OCI-LY1 (cell line): ENCODE measurements around the gene RASGRF2.

Experiments
- H2AFZ ChIP-seq: fragments of 200-600 bp; sonication (generic), shearing (Covaris generic); 2 replicates; pipeline ENCODE4 v1.6.0; 2014; ENCODE audit warnings: antibody characterized with exemption, mild to moderate bottlenecking, low read length
- H3F3A ChIP-seq: fragments of 200-600 bp; sonication (generic), shearing (Covaris generic); 2 replicates; pipeline ENCODE4 v1.6.0; 2014; ENCODE audit warnings: mild to moderate bottlenecking, antibody characterized with exemption, low read length, moderate library complexity; ENCODE audit not compliant: insufficient read depth
- H3K27ac ChIP-seq: fragments of 200-600 bp; sonication (generic); 2 replicates; pipeline ENCODE4 v1.5.1; 2014; ENCODE audit warnings: low read length, mixed run types, mild to moderate bottlenecking, low read depth; ENCODE audit not compliant: poor library complexity, severe bottlenecking
- H3K27me3 ChIP-seq: fragments of 200-600 bp; sonication (generic); 2 replicates; pipeline ENCODE4 v1.6.0; 2014; ENCODE audit warnings: antibody characterized with exemption, mild to moderate bottlenecking, low read length, moderate library complexity; ENCODE audit not compliant: insufficient read depth
- H3K36me3 ChIP-seq: fragments of 200-600 bp; sonication (generic); 2 replicates; pipeline ENCODE4 v1.6.1; 2014; ENCODE audit warnings: mild to moderate bottlenecking, antibody characterized with exemption, low read length, moderate library complexity, mixed read lengths; ENCODE audit not compliant: insufficient read depth
- H3K4me1 ChIP-seq: fragments of 200-600 bp; sonication (generic); 2 replicates; pipeline ENCODE4 v1.5.1; 2014; ENCODE audit warnings: mild to moderate bottlenecking, low read length, moderate library complexity; ENCODE audit not compliant: insufficient read depth, severe bottlenecking
- H3K4me2 ChIP-seq: fragments of 200-600 bp; sonication (generic), shearing (Covaris generic); 2 replicates; pipeline ENCODE4 v1.6.1; 2014; ENCODE audit warnings: low read length
- H3K4me3 ChIP-seq: fragments of 200-600 bp; sonication (generic); 2 replicates; pipeline ENCODE4 v1.5.1; 2014; ENCODE audit warnings: low read length, low read depth, mild to moderate bottlenecking, mixed read lengths; ENCODE audit not compliant: poor library complexity, severe bottlenecking
- H3K79me2 ChIP-seq: fragments of 200-600 bp; shearing (Covaris generic); 2 replicates; pipeline ENCODE4 v1.6.1; 2016; ENCODE audit warnings: mixed run types, low read length, mixed read lengths; ENCODE audit not compliant: insufficient read depth
- H3K9ac ChIP-seq: fragments of 200-600 bp; sonication (generic), shearing (Covaris generic); 2 replicates; pipeline ENCODE4 v1.6.1; 2014; ENCODE audit warnings: mild to moderate bottlenecking, low read length, mixed read lengths
- H3K9me2 ChIP-seq: fragments of 200-600 bp; sonication (generic), shearing (Covaris generic); 2 replicates; pipeline ENCODE4 v1.6.1; 2014; ENCODE audit warnings: low read depth, mild to moderate bottlenecking, low read length, mixed read lengths
- H3K9me3 ChIP-seq: fragments of 200-600 bp; shearing (Covaris generic); 2 replicates; pipeline ENCODE4 v1.6.1; 2014; ENCODE audit warnings: low read length, mixed read lengths
- H4K20me1 ChIP-seq: fragments of 200-600 bp; sonication (generic), shearing (Covaris generic); 2 replicates; pipeline ENCODE4 v1.6.0; 2016; ENCODE audit warnings: mild to moderate bottlenecking, low read length; ENCODE audit not compliant: insufficient read depth
- CTCF ChIP-seq: fragments of 200-600 bp; sonication (generic), shearing (Covaris generic); IDR thresholded peaks from 2 replicates; pipeline ENCODE4 v1.5.1; 2017; ENCODE audit warnings: mild to moderate bottlenecking, antibody characterized with exemption, low read length, moderate library complexity, mixed read lengths
- EZH2 ChIP-seq: fragments of 200-600 bp; sonication (generic), shearing (Covaris generic); IDR thresholded peaks from 2 replicates; pipeline ENCODE4 v1.8.0; 2017; ENCODE audit warnings: borderline replicate concordance, mixed run types, mild to moderate bottlenecking, antibody characterized with exemption, low read length, moderate library complexity, mixed read lengths

Gene RASGRF2

DNA sequence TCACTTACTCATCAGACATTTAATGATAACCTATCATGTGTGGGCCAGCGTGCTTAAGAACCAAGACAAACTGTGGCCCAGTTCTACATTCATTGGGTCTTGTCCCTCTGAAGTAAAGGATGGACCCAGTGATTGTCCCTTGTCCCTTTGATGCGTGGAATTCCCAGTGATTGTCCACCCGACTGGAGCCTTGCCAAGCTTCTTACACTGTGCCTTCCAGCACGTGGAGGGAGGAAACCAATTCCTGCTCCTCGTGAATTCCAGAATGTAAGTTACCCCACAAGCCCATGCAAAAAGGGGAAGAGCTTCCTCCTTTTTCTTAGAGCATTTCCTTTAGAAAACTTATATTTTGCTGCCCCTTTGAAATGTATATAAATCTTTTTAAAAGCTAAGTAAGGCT, 280.8 kb downstream of the RASGRF2 start:
- no peaks in the 10 kb centered on the region for H3K27me3 ChIP-seq
- no peak overlapping the region for H3K4me2 ChIP-seq
- H3K27ac ChIP-seq = no peak overlapping the region
- H3K9me3 ChIP-seq = no peaks in the 10 kb centered on the region
- H3K4me1 ChIP-seq = no peaks in the 10 kb centered on the region
- no peaks in the 10 kb centered on the region for H4K20me1 ChIP-seq
- no peak overlapping the region for H2AFZ ChIP-seq
- no peak overlapping the region for H3K4me3 ChIP-seq
- no peaks in the 10 kb centered on the region for H3K9me2 ChIP-seq
- no peak overlapping the region for H3K9ac ChIP-seq
- TF ChIP-seq EZH2 (no peak), CTCF (no peak)
- H3K36me3 ChIP-seq = no peaks in the 10 kb centered on the region
- no peaks in the 10 kb centered on the region for H3K79me2 ChIP-seq
- H3F3A ChIP-seq = no peaks in the 10 kb centered on the region

GRCh38 chr5:81241961-81242648, 281.9 kb downstream of the RASGRF2 start:
- H3K9me2 ChIP-seq = no peaks in the 10 kb centered on the region
- no peaks in the 10 kb centered on the region for H3K27me3 ChIP-seq
- H3K79me2 ChIP-seq = no peaks in the 10 kb centered on the region
- no peaks in the 10 kb centered on the region for H4K20me1 ChIP-seq
- no peaks in the 10 kb centered on the region for H3K9me3 ChIP-seq
- H3K9ac ChIP-seq = no peak overlapping the region
- H3K4me2 ChIP-seq = no peak overlapping the region
- no peak overlapping the region for H2AFZ ChIP-seq
- H3K4me3 ChIP-seq = no peak overlapping the region
- no peaks in the 10 kb centered on the region for H3K4me1 ChIP-seq
- TF ChIP-seq CTCF = no peak
- no peak for TF ChIP-seq EZH2
- no peaks in the 10 kb centered on the region for H3F3A ChIP-seq
- no peaks in the 10 kb centered on the region for H3K36me3 ChIP-seq
- no peak overlapping the region for H3K27ac ChIP-seq

- Histone ChIP-seq H2AFZ (no peak overlapping the region), H3K27ac (no peak overlapping the region), H3K36me3 (no peaks in the 10 kb centered on the region), H3K4me3 (no peak overlapping the region), H3K9me2 (no peaks in the 10 kb centered on the region), H3K4me1 (no peaks in the 10 kb centered on the region), H3K27me3 (no peaks in the 10 kb centered on the region), H3K9me3 (no peaks in the 10 kb centered on the region), H3K9ac (no peak overlapping the region), H3K79me2 (no peaks in the 10 kb centered on the region), H3F3A (no peaks in the 10 kb centered on the region), H3K4me2 (no peak overlapping the region), H4K20me1 (no peaks in the 10 kb centered on the region)
- TF ChIP-seq CTCF (no peak), EZH2 (no peak)
Observed at GRCh38 chr5:81242906-81243436, 282.8 kb downstream of the RASGRF2 start.
